ENCODE data around the gene CYP4Z1.

GRCh38 chr1:47147047-47147785 is 80.2 kb downstream of the CYP4Z1 start:
- no peak for TF ChIP-seq CTCF (IDR thresholded peaks at IDR 0.05; ENCODE audit: extremely low read depth in 1 of 2, insufficient read depth in 1 of 2, low read depth in 1 of 2, low read length in 2 of 2)
- TF ChIP-seq POLR2AphosphoS5 (IDR thresholded peaks at IDR 0.05; ENCODE audit: insufficient read depth, low read depth, low read length): no peak
- no peak for TF ChIP-seq FOS (IDR thresholded peaks at IDR 0.05; ENCODE audit: borderline replicate concordance, insufficient read depth, low read length)
